Panc1 (cell line): ENCODE results near the gene FUT1. TPM values are rescaled to one million over a fixed set of nuclear protein-coding genes. Genes with fewer than 3 reads are reported as not detected.

Source experiments
- ATAC-seq: fragments of 200-7000 bp; cut with Tn5 transposase; 2 replicates; pipeline ENCODE4 v1.9.1; 2020; ENCODE audit warnings: mild to moderate bottlenecking, moderate library complexity
- BruUV-seq: library from RNA; stranded (reverse); fragments of 400-500 nt; replicated peaks from 2 replicates; lab custom pipeline; 2021; lab: Mats Ljungman, UMichigan
- CTCF ChIA-PET: fragments of 300-600 bp; sonication (Branson Sonifier 250); formaldehyde crosslinking; loops from one replicate; lab custom pipeline; 2022; ENCODE audit warnings: antibody characterized with exemption; lab: Charles Lee
- POLR2A ChIA-PET: fragments of 300-600 bp; sonication (Branson Sonifier 250); formaldehyde crosslinking; loops from one replicate; lab custom pipeline; 2022; ENCODE audit warnings: antibody characterized with exemption; lab: Charles Lee
- DNase-seq: peaks from one replicate; pipeline ENCODE4 v3.0.0-alpha.2; 2010; ENCODE audit warnings: low read depth, low spot score
- H3K27ac ChIP-seq: 2 replicates; pipeline ENCODE4 v1.5.1; 2011; ENCODE audit warnings: mild to moderate bottlenecking, low read length, inconsistent platforms
- H3K27me3 ChIP-seq: fragments of 200-500 bp; sonication (Bioruptor generic); 2 replicates; pipeline ENCODE4 v1.6.0; 2014; ENCODE audit warnings: low read length, inconsistent platforms; ENCODE audit not compliant: control insufficient read depth, insufficient read depth
- H3K36me3 ChIP-seq: fragments of 200-500 bp; sonication (Bioruptor generic); 2 replicates; pipeline ENCODE4 v1.5.1; 2014; ENCODE audit warnings: inconsistent platforms, mild to moderate bottlenecking, low read length, moderate library complexity; ENCODE audit not compliant: control insufficient read depth, insufficient read depth
- H3K4me1 ChIP-seq: 2 replicates; pipeline ENCODE4 v1.5.1; 2011; ENCODE audit warnings: inconsistent platforms, mild to moderate bottlenecking, low read length, moderate library complexity; ENCODE audit not compliant: control insufficient read depth, insufficient read depth
- H3K4me3 ChIP-seq, 2 experiments: 2 replicates each; pipeline ENCODE4 v1.5.1; 2011 to 2012; ENCODE audit warnings: low read depth in 2 of 2, low read length in 2 of 2, mild to moderate bottlenecking in 2 of 2, inconsistent platforms in 1 of 2, moderate library complexity in 1 of 2
- H3K9me3 ChIP-seq: fragments of 200-500 bp; sonication (Bioruptor generic); 2 replicates; pipeline ENCODE4 v1.5.1; 2014; ENCODE audit warnings: low read depth, mild to moderate bottlenecking, inconsistent platforms, low read length, moderate library complexity; ENCODE audit not compliant: control insufficient read depth, insufficient read depth
- CTCF ChIP-seq: fragments of 450-650 bp; IDR thresholded peaks from 2 replicates; pipeline ENCODE4 v1.5.1; 2017; ENCODE audit warnings: mild to moderate bottlenecking
- POLR2AphosphoS5 ChIP-seq: IDR thresholded peaks from 2 replicates; pipeline ENCODE4 v1.6.1; 2012; ENCODE audit warnings: mild to moderate bottlenecking, low read depth, low read length, moderate library complexity
- REST ChIP-seq, 2 experiments: IDR thresholded peaks; 2 replicates each; pipeline ENCODE4 v1.6.1; 2011 to 2012; ENCODE audit warnings: low read depth in 2 of 2, control low read depth in 1 of 2, low read length in 1 of 2, mild to moderate bottlenecking in 1 of 2, moderate library complexity in 1 of 2; ENCODE audit not compliant: insufficient read depth in 1 of 2
- SIN3A ChIP-seq: IDR thresholded peaks from 2 replicates; pipeline ENCODE4 v1.6.1; 2012; ENCODE audit warnings: low read depth, mild to moderate bottlenecking, low read length, moderate library complexity, borderline replicate concordance; ENCODE audit not compliant: insufficient read depth
- TCF7L2 ChIP-seq: IDR thresholded peaks from 2 replicates; pipeline ENCODE4 v1.6.1; 2011; ENCODE audit warnings: mild to moderate bottlenecking, low read depth, low read length, inconsistent platforms
- in situ Hi-C: cut with HindIII; loops from 2 replicates; pipeline ENCODE4 v1.10.0; 2016; ENCODE audit warnings: low sequenced_read_pairs, low pct_unique_long_range_greater_than_20kb
- intact Hi-C: fragments of 100-400 bp; cut with micrococcal nuclease; formaldehyde crosslinking; loops from one replicate; pipeline ENCODE4 v1.10.0; 2022; ENCODE audit not compliant: unreplicated experiment
- total RNA-seq: library from RNA; stranded (reverse); gene quantifications from one replicate; pipeline ENCODE4 v1.2.1, GENCODE V29; 2021; ENCODE audit not compliant: unreplicated experiment

The FUT1 gene
- total RNA-seq, 1 experiment from 2014 or later: 0.13 TPM

- intact Hi-C loops (no loop called here), in situ Hi-C loops (no loop called here)
- BruUV-seq: no TSS peak
- Histone ChIP-seq H3K36me3 (no peaks in the 10 kb centered on the region), H3K27ac (no peak overlapping the region), H3K27me3 (no peaks in the 10 kb centered on the region), H3K4me3 (no peak overlapping the region), H3K4me1 (no peaks in the 10 kb centered on the region), H3K9me3 (no peaks in the 10 kb centered on the region)
- TF ChIP-seq SIN3A (no peak), TCF7L2 (no peak), REST (IDR thresholded peaks at IDR 0.05; ENCODE audit: insufficient read depth in 1 of 2, low read depth in 2 of 2, low read length in 1 of 2) (no peak), POLR2AphosphoS5 (no peak), CTCF (no peak)
- ChIA-PET CTCF (no interaction called here), POLR2A (no interaction called here)
- DNase-seq (no peak), ATAC-seq (no peak)
Measured at GRCh38 chr19:48798937-48799336, 46.5 kb upstream of the FUT1 start.

- no peak for DNase-seq
- BruUV-seq: no TSS peak
- intact Hi-C loops: no loop called here
- TF ChIP-seq REST (IDR thresholded peaks at IDR 0.05; ENCODE audit: insufficient read depth in 1 of 2, low read depth in 2 of 2, low read length in 1 of 2): no peak
- TF ChIP-seq CTCF: no peak
- TF ChIP-seq TCF7L2: no peak
- no peak for TF ChIP-seq SIN3A
- no peak for TF ChIP-seq POLR2AphosphoS5
- Histone ChIP-seq H3K36me3 (no peaks in the 10 kb centered on the region), H3K4me3 (no peak overlapping the region), H3K9me3 (no peaks in the 10 kb centered on the region), H3K4me1 (no peaks in the 10 kb centered on the region), H3K27ac (no peak overlapping the region), H3K27me3 (no peaks in the 10 kb centered on the region)
- no peak for ATAC-seq
- in situ Hi-C loops: no loop called here
- POLR2A ChIA-PET: no interaction called here
- CTCF ChIA-PET: no interaction called here
Measured at GRCh38 chr19:48797103-48797502, 44.7 kb upstream of the FUT1 start.
